HepG2 (cell line): ENCODE data around the gene RAB15. TPM values are rescaled to one million over a fixed set of nuclear protein-coding genes. Genes with fewer than 3 reads are reported as not detected.

Experiments used
- ATF4 ChIP-seq, 2 experiments: fragments of 450-650 bp in 1 of 2; sonication (generic) in 1 of 2; formaldehyde crosslinking; IDR thresholded peaks; 2 replicates each; pipeline versions ENCODE4 v1.5.0 to v1.8.0; 2020 to 2022; ENCODE audit warnings: mild to moderate bottlenecking in 1 of 2, missing genetic modification reagents in 1 of 2
- ETS1 ChIP-seq: sonication (generic); formaldehyde crosslinking; IDR thresholded peaks from 2 replicates; pipeline ENCODE4 v1.4.0; 2020; ENCODE audit warnings: missing genetic modification reagents
- IRX3 ChIP-seq: sonication (generic); formaldehyde crosslinking; IDR thresholded peaks from 2 replicates; pipeline ENCODE4 v1.8.1; 2023; ENCODE audit warnings: mild to moderate bottlenecking, low read depth, missing genetic modification reagents, borderline replicate concordance
- SAFB2 ChIP-seq: sonication (generic); formaldehyde crosslinking; IDR thresholded peaks from 2 replicates; pipeline ENCODE4 v1.5.1; 2020; ENCODE audit warnings: missing genetic modification reagents, low read depth, mild to moderate bottlenecking, borderline replicate concordance
- TARDBP ChIP-seq: sonication (generic); formaldehyde crosslinking; IDR thresholded peaks from 2 replicates; pipeline ENCODE4 v1.8.0; 2022; ENCODE audit warnings: mild to moderate bottlenecking, missing genetic modification reagents
- TEAD3 ChIP-seq: optimal IDR thresholded peaks from 2 replicates; pipeline ENCODE3; 2016; ENCODE audit warnings: borderline replicate concordance
- ZNF556 ChIP-seq: sonication (generic); formaldehyde crosslinking; IDR thresholded peaks from 2 replicates; pipeline ENCODE4 v1.4.0; 2020; ENCODE audit warnings: mild to moderate bottlenecking, missing genetic modification reagents, borderline replicate concordance
- ZNF790 ChIP-seq: sonication (generic); formaldehyde crosslinking; IDR thresholded peaks from 2 replicates; pipeline ENCODE4 v1.8.0; 2022; ENCODE audit warnings: missing genetic modification reagents, mild to moderate bottlenecking, borderline replicate concordance
- polyA plus RNA-seq, 8 experiments: library from polyadenylated mRNA; depleted of rRNA in 3 of 8; stranded (reverse) in 7 of 8; unstranded in 1 of 8; fragments of >200 nt; fragmentation: Illumina TruSeq in 4 of 8; extraction: Trizol in 4 of 8; gene quantifications; 2 replicates each; pipeline versions ENCODE4 v1.2.1 to v1.2.3, GENCODE V29; 2011 to 2016; ENCODE audit warnings: low read depth in 4 of 8, missing spikeins in 1 of 8, mixed read lengths in 1 of 8; ENCODE audit not compliant: insufficient read depth in 1 of 8
- total RNA-seq, 5 experiments: library from RNA; depleted of rRNA; stranded (reverse); fragments of >200 nt; fragmentation: Illumina TruSeq; extraction: Trizol; gene quantifications; 2 replicates each; pipeline ENCODE4 v1.2.3, GENCODE V29; 2016; ENCODE audit warnings: low read depth in 1 of 5
- TF ChIP-seq, protein P1 (sequence below): IDR thresholded peaks from 2 replicates; pipeline ENCODE4 v1.6.1; 2012; ENCODE audit warnings: inconsistent platforms
- TF ChIP-seq, protein P2 (sequence below), 2 experiments: sonication (generic) in 1 of 2; formaldehyde crosslinking in 1 of 2; IDR thresholded peaks; 2 replicates each; pipeline versions ENCODE4 v1.6.1 to v1.9.0; 2014 to 2022; ENCODE audit warnings: antibody characterized with exemption in 1 of 2, borderline replicate concordance in 1 of 2, inconsistent platforms in 1 of 2, low read depth in 1 of 2, missing genetic modification reagents in 1 of 2
- TF ChIP-seq, protein P3 (sequence below): sonication (generic); formaldehyde crosslinking; IDR thresholded peaks from 2 replicates; pipeline ENCODE4 v1.4.0; 2020; ENCODE audit warnings: missing genetic modification reagents
- TF ChIP-seq, protein P4 (sequence below): sonication (generic); formaldehyde crosslinking; IDR thresholded peaks from 2 replicates; pipeline ENCODE4 v1.4.0; 2020; ENCODE audit warnings: mild to moderate bottlenecking, missing genetic modification reagents

Gene RAB15
- total and polyA plus RNA-seq, 2 of the 13 experiments (the other 11 are each of a cell fraction or from before 2014, with no cell fraction given): 7.4 to 18.5 TPM

- TF ChIP-seq, protein P1, sequence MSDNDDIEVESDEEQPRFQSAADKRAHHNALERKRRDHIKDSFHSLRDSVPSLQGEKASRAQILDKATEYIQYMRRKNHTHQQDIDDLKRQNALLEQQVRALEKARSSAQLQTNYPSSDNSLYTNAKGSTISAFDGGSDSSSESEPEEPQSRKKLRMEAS: no peak
- TF ChIP-seq IRX3 (CRISPR knock-in tag) (no peak), ETS1 (CRISPR knock-in tag) (no peak), ZNF790 (no peak), ATF4 (CRISPR knock-in tag; IDR thresholded peaks at IDR 0.05) (no peak), ZNF556 (CRISPR knock-in tag) (no peak), SAFB2 (CRISPR knock-in tag) (no peak), TEAD3 (CRISPR knock-in tag) (no peak), TARDBP (no peak)
- TF ChIP-seq, protein P2, sequence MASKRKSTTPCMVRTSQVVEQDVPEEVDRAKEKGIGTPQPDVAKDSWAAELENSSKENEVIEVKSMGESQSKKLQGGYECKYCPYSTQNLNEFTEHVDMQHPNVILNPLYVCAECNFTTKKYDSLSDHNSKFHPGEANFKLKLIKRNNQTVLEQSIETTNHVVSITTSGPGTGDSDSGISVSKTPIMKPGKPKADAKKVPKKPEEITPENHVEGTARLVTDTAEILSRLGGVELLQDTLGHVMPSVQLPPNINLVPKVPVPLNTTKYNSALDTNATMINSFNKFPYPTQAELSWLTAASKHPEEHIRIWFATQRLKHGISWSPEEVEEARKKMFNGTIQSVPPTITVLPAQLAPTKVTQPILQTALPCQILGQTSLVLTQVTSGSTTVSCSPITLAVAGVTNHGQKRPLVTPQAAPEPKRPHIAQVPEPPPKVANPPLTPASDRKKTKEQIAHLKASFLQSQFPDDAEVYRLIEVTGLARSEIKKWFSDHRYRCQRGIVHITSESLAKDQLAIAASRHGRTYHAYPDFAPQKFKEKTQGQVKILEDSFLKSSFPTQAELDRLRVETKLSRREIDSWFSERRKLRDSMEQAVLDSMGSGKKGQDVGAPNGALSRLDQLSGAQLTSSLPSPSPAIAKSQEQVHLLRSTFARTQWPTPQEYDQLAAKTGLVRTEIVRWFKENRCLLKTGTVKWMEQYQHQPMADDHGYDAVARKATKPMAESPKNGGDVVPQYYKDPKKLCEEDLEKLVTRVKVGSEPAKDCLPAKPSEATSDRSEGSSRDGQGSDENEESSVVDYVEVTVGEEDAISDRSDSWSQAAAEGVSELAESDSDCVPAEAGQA (IDR thresholded peaks at IDR 0.05; ENCODE audit: low read depth): no peak
- TF ChIP-seq, protein P2 (CRISPR knock-in tag; IDR thresholded peaks at IDR 0.05; ENCODE audit: borderline replicate concordance): no peak
- TF ChIP-seq, protein P3, sequence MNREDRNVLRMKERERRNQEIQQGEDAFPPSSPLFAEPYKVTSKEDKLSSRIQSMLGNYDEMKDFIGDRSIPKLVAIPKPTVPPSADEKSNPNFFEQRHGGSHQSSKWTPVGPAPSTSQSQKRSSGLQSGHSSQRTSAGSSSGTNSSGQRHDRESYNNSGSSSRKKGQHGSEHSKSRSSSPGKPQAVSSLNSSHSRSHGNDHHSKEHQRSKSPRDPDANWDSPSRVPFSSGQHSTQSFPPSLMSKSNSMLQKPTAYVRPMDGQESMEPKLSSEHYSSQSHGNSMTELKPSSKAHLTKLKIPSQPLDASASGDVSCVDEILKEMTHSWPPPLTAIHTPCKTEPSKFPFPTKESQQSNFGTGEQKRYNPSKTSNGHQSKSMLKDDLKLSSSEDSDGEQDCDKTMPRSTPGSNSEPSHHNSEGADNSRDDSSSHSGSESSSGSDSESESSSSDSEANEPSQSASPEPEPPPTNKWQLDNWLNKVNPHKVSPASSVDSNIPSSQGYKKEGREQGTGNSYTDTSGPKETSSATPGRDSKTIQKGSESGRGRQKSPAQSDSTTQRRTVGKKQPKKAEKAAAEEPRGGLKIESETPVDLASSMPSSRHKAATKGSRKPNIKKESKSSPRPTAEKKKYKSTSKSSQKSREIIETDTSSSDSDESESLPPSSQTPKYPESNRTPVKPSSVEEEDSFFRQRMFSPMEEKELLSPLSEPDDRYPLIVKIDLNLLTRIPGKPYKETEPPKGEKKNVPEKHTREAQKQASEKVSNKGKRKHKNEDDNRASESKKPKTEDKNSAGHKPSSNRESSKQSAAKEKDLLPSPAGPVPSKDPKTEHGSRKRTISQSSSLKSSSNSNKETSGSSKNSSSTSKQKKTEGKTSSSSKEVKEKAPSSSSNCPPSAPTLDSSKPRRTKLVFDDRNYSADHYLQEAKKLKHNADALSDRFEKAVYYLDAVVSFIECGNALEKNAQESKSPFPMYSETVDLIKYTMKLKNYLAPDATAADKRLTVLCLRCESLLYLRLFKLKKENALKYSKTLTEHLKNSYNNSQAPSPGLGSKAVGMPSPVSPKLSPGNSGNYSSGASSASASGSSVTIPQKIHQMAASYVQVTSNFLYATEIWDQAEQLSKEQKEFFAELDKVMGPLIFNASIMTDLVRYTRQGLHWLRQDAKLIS (CRISPR knock-in tag): no peak
- TF ChIP-seq, protein P4, sequence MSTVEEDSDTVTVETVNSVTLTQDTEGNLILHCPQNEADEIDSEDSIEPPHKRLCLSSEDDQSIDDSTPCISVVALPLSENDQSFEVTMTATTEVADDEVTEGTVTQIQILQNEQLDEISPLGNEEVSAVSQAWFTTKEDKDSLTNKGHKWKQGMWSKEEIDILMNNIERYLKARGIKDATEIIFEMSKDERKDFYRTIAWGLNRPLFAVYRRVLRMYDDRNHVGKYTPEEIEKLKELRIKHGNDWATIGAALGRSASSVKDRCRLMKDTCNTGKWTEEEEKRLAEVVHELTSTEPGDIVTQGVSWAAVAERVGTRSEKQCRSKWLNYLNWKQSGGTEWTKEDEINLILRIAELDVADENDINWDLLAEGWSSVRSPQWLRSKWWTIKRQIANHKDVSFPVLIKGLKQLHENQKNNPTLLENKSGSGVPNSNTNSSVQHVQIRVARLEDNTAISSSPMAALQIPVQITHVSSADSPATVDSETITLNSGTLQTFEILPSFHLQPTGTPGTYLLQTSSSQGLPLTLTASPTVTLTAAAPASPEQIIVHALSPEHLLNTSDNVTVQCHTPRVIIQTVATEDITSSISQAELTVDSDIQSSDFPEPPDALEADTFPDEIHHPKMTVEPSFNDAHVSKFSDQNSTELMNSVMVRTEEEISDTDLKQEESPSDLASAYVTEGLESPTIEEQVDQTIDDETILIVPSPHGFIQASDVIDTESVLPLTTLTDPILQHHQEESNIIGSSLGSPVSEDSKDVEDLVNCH (CRISPR knock-in tag): no peak
Observed at GRCh38 chr14:64938972-64939816, 32.9 kb downstream of the RAB15 start (continued).
